A549 (cell line): Measurements from ENCODE around the gene C16orf92. TPM values are rescaled to one million over a fixed set of nuclear protein-coding genes. Genes with fewer than 3 reads are reported as not detected.

Source experiments
- ATAC-seq, 2 experiments: fragments of 200-7000 bp in 1 of 2; fragments of >200 bp in 1 of 2; cut with Nextera tagmentation in 1 of 2; cut with Tn5 transposase in 1 of 2; 3 replicates each; pipeline versions ENCODE4 v1.8.0 to v1.9.1; 2018 to 2020; ENCODE audit warnings: mild to moderate bottlenecking in 1 of 2, moderate library complexity in 1 of 2
- CTCF ChIA-PET: fragments of 300-600 bp; sonication (Branson Sonifier 250); formaldehyde crosslinking; extraction: SDS; loops from one replicate; lab custom pipeline; 2021; ENCODE audit warnings: antibody characterized with exemption, inconsistent platforms; lab: Yijun Ruan, JAX
- POLR2A ChIA-PET: fragments of 350-600 bp; formaldehyde crosslinking; extraction: SDS; loops from one replicate; lab custom pipeline; 2021; ENCODE audit warnings: antibody characterized with exemption, inconsistent platforms; lab: Yijun Ruan, JAX
- DNase-seq, 2 experiments: peaks; one replicate each; pipeline versions ENCODE4 v3.0.0 to v3.0.0-alpha.2; 2011 to 2016; ENCODE audit warnings: low read depth in 1 of 2, low spot score in 1 of 2
- FAIRE-seq: peaks from 2 replicates; lab custom pipeline; 2011; peaks lifted over from hg19 to GRCh38; lab: Jason Lieb, UNC
- H3K27ac ChIP-seq, 2 experiments: fragments of >200 bp; sonication (Bioruptor Twin); formaldehyde crosslinking; 3 replicates each; pipeline ENCODE4 v1.5.1; 2016 to 2017
- H3K4me1 ChIP-seq: fragments of >200 bp; sonication (Bioruptor Twin); formaldehyde crosslinking; 3 replicates; pipeline ENCODE4 v1.6.1; 2016
- H3K4me2 ChIP-seq: fragments of >200 bp; sonication (Bioruptor Twin); formaldehyde crosslinking; 3 replicates; pipeline ENCODE4 v1.6.1; 2016
- H3K4me3 ChIP-seq: fragments of >200 bp; sonication (Bioruptor Twin); formaldehyde crosslinking; 3 replicates; pipeline ENCODE4 v1.5.1; 2016
- H3K9me3 ChIP-seq: fragments of >200 bp; sonication (Bioruptor Twin); formaldehyde crosslinking; 3 replicates; pipeline ENCODE4 v1.6.1; 2016
- BCL3 ChIP-seq: fragments of >200 bp; sonication (Bioruptor Twin); formaldehyde crosslinking; IDR thresholded peaks from 3 replicates; pipeline ENCODE4 v1.6.1; 2016
- BHLHE40 ChIP-seq: IDR thresholded peaks from 2 replicates; pipeline ENCODE4 v1.6.1; 2012; ENCODE audit warnings: low read depth, low read length, inconsistent platforms
- CBX2 ChIP-seq: fragments of 200-600 bp; sonication (generic); IDR thresholded peaks from 2 replicates; pipeline ENCODE4 v1.6.1; 2016; ENCODE audit warnings: low read depth, mild to moderate bottlenecking, borderline replicate concordance
- CBX8 ChIP-seq: fragments of 200-600 bp; sonication (generic); IDR thresholded peaks from 2 replicates; pipeline ENCODE4 v1.6.1; 2016
- CHD4 ChIP-seq: fragments of 200-600 bp; sonication (generic); IDR thresholded peaks from 2 replicates; pipeline ENCODE4 v1.6.1; 2016; ENCODE audit warnings: antibody characterized with exemption, mild to moderate bottlenecking, borderline replicate concordance
- CTCF ChIP-seq: fragments of >200 bp; sonication (Bioruptor Twin); formaldehyde crosslinking; IDR thresholded peaks from 3 replicates; pipeline ENCODE4 v1.5.1; 2016
- ELK1 ChIP-seq: fragments of 150-350 bp; IDR thresholded peaks from 2 replicates; pipeline ENCODE4 v1.6.1; 2014; ENCODE audit warnings: low read depth, mild to moderate bottlenecking, low read length
- EP300 ChIP-seq, 2 experiments: fragments of >200 bp; sonication (Bioruptor Twin); formaldehyde crosslinking; IDR thresholded peaks; 2 replicates in 1 of 2; 3 replicates in 1 of 2; pipeline ENCODE4 v1.6.1; 2016 to 2017
- FOSB ChIP-seq: fragments of 250-450 bp; sonication (Bioruptor Pico); IDR thresholded peaks from 2 replicates; pipeline ENCODE4 v1.5.0; 2020; ENCODE audit warnings: mild to moderate bottlenecking, moderate library complexity
- HES2 ChIP-seq: fragments of >200 bp; sonication (Bioruptor Twin); formaldehyde crosslinking; IDR thresholded peaks from 2 replicates; pipeline ENCODE4 v1.6.1; 2016
- HOXA7 ChIP-seq: fragments of 250-450 bp; sonication (Bioruptor Pico); IDR thresholded peaks from 2 replicates; pipeline ENCODE4 v1.5.0; 2020; ENCODE audit warnings: mild to moderate bottlenecking, moderate library complexity
- JUNB ChIP-seq: fragments of >200 bp; sonication (Bioruptor Twin); formaldehyde crosslinking; IDR thresholded peaks from 2 replicates; pipeline ENCODE4 v1.6.1; 2016
- KDM1A ChIP-seq: fragments of 200-600 bp; sonication (generic); IDR thresholded peaks from 2 replicates; pipeline ENCODE4 v1.6.1; 2016; ENCODE audit warnings: low read depth, mild to moderate bottlenecking
- KDM5A ChIP-seq: fragments of 200-600 bp; sonication (generic); IDR thresholded peaks from 2 replicates; pipeline ENCODE4 v1.6.1; 2016; ENCODE audit warnings: antibody characterized with exemption, mild to moderate bottlenecking
- MAX ChIP-seq: IDR thresholded peaks from 2 replicates; pipeline ENCODE4 v1.6.1; 2012
- NPAS2 ChIP-seq: fragments of 250-450 bp; sonication (Bioruptor Pico); IDR thresholded peaks from 2 replicates; pipeline ENCODE4 v1.8.0; 2022; ENCODE audit warnings: mild to moderate bottlenecking, moderate library complexity, borderline replicate concordance
- PBX3 ChIP-seq: IDR thresholded peaks from 2 replicates; pipeline ENCODE4 v1.6.1; 2012
- REST ChIP-seq: fragments of 200-600 bp; sonication (generic); IDR thresholded peaks from 2 replicates; pipeline ENCODE4 v1.6.1; 2016; ENCODE audit warnings: antibody characterized with exemption, mild to moderate bottlenecking, moderate library complexity
- SREBF2 ChIP-seq: fragments of 450-650 bp; IDR thresholded peaks from 2 replicates; pipeline ENCODE4 v1.6.1; 2014; ENCODE audit warnings: mild to moderate bottlenecking, moderate library complexity
- TFCP2L1 ChIP-seq: fragments of 250-450 bp; sonication (Bioruptor Pico); IDR thresholded peaks from 2 replicates; pipeline ENCODE4 v1.5.0; 2021; ENCODE audit warnings: mild to moderate bottlenecking
- WGBS: methylation state at CpG from one replicate; pipeline ENCODE4 v1.1.6; 2017; ENCODE audit errors: missing lambda C conversion rate; 5-methylcytosine and 5-hydroxymethylcytosine counted together
- polyA plus RNA-seq, 4 experiments: library from polyadenylated mRNA; depleted of rRNA in 3 of 4; stranded (reverse); fragments of >200 nt; fragmentation: RNase III in 1 of 4; extraction: RNeasy Plus Mini Kit Qiagen cat#74134 plus additional on column Dnase treatment in 1 of 4; gene quantifications; 2 replicates in 3 of 4; 3 replicates in 1 of 4; pipeline ENCODE4 v1.2.3, GENCODE V29; 2011 to 2017

Gene C16orf92
- polyA plus RNA-seq, 2 of the 4 experiments (the other 2 are of a cell fraction), result not detected

- ChIA-PET POLR2A (interaction anchor here (1.4 to 1.9 kb wide), 2 partner anchors 73 to 75 kb away, joined by 3 to 12 read pairs; partner anchors contain the start of genes ASPHD1 and SEZ6L2), CTCF (interaction anchor here (0.6 to 2.7 kb wide), 11 partner anchors 9 to 126 kb away, joined by 3 to 18 read pairs (median 3); partner anchors contain the start of genes TBX6, TLCD3B and TMEM219)
- H3K4me3 ChIP-seq, result peak overlapping the region; percentile 67
- 6% methylated on average over 21 of the region's 31 CpGs for WGBS
- TF ChIP-seq KDM1A, result no peak
- TF ChIP-seq NPAS2 (CRISPR knock-in tag), result no peak
- no peak; the same call in 1 of the 2 replicates for TF ChIP-seq KDM5A
- no peak for TF ChIP-seq CBX2
- TF ChIP-seq TFCP2L1 (CRISPR knock-in tag), result no peak
- no peak for TF ChIP-seq CBX8
- no peak for TF ChIP-seq BCL3
- TF ChIP-seq CHD4, result no peak
- TF ChIP-seq CTCF, result no peak
- TF ChIP-seq HOXA7 (CRISPR knock-in tag), result no peak
- no peak for TF ChIP-seq PBX3
- no peak for TF ChIP-seq MAX
- TF ChIP-seq REST, result no peak
- no peak for TF ChIP-seq ELK1
- no peak for TF ChIP-seq BHLHE40
- TF ChIP-seq HES2, result no peak
- no peak for TF ChIP-seq EP300 (IDR thresholded peaks at IDR 0.05)
- TF ChIP-seq FOSB (CRISPR knock-in tag), result no peak
- TF ChIP-seq SREBF2, result no peak
- no peak for TF ChIP-seq JUNB
- TF ChIP-seq, all 56 proteins: peak for 0
- ATAC-seq, result peak in 1 of 2 experiments; percentile 3; a peak in 3 of 6 replicates
- H3K4me1 ChIP-seq, result peaks cover 19% of the 10 kb centered on the region
- FAIRE-seq, result no peak
- H3K9me3 ChIP-seq, result peaks cover 4% of the 10 kb centered on the region; the same call in 1 of the 3 replicates
- H3K27ac ChIP-seq, result peak overlapping the region; percentile 90 to 98
- peak overlapping the region; percentile 97 for H3K4me2 ChIP-seq
- DNase-seq, result peak in 1 of 2 experiments; percentile 27
Observed at GRCh38 chr16:29974291-29975133, 48.5 kb upstream of the C16orf92 start.
